PC-9 (cell line): ENCODE measurements around the gene FGF14.

Source experiments
- EZH2 ChIP-seq: fragments of 200-600 bp; sonication (generic); IDR thresholded peaks from 2 replicates; pipeline ENCODE4 v1.8.0; 2017; ENCODE audit warnings: antibody characterized with exemption, low read depth
- TF ChIP-seq, protein P1 (sequence below): fragments of 200-600 bp; sonication (generic); conservative IDR thresholded peaks from 2 replicates; pipeline ENCODE4 v1.6.1; 2017; ENCODE audit warnings: mixed run types, antibody characterized with exemption, mild to moderate bottlenecking, moderate library complexity

DNA sequence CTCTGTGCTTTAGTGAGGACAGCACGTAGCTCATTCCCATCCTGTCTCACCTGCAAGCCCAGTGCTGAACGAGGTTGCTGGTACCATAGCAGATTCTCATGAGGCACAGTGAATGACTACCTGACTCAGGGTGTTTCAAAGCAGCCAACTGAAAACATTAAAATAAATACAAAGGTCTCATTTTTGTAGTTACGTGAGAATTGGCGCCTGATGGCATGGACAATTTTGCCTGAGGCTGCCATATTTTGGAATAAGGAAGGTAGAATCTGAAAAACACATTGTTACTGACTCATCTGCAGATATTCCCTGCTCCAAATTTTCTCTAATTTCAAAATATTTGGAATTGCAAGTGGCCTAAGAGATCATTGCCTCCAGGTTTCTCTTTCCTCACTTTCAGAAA lies 429.7 kb downstream of the FGF14 start:
- TF ChIP-seq, protein P1, sequence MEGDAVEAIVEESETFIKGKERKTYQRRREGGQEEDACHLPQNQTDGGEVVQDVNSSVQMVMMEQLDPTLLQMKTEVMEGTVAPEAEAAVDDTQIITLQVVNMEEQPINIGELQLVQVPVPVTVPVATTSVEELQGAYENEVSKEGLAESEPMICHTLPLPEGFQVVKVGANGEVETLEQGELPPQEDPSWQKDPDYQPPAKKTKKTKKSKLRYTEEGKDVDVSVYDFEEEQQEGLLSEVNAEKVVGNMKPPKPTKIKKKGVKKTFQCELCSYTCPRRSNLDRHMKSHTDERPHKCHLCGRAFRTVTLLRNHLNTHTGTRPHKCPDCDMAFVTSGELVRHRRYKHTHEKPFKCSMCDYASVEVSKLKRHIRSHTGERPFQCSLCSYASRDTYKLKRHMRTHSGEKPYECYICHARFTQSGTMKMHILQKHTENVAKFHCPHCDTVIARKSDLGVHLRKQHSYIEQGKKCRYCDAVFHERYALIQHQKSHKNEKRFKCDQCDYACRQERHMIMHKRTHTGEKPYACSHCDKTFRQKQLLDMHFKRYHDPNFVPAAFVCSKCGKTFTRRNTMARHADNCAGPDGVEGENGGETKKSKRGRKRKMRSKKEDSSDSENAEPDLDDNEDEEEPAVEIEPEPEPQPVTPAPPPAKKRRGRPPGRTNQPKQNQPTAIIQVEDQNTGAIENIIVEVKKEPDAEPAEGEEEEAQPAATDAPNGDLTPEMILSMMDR = no peak
- TF ChIP-seq EZH2 = no peak
